Fibroblast of skin of back (primary cell): ENCODE data around the gene SPATC1L.

Experiments
- DNase-seq: peaks from one replicate; pipeline ENCODE4 v3.0.0-alpha.2; 2013

The SPATC1L gene

DNA sequence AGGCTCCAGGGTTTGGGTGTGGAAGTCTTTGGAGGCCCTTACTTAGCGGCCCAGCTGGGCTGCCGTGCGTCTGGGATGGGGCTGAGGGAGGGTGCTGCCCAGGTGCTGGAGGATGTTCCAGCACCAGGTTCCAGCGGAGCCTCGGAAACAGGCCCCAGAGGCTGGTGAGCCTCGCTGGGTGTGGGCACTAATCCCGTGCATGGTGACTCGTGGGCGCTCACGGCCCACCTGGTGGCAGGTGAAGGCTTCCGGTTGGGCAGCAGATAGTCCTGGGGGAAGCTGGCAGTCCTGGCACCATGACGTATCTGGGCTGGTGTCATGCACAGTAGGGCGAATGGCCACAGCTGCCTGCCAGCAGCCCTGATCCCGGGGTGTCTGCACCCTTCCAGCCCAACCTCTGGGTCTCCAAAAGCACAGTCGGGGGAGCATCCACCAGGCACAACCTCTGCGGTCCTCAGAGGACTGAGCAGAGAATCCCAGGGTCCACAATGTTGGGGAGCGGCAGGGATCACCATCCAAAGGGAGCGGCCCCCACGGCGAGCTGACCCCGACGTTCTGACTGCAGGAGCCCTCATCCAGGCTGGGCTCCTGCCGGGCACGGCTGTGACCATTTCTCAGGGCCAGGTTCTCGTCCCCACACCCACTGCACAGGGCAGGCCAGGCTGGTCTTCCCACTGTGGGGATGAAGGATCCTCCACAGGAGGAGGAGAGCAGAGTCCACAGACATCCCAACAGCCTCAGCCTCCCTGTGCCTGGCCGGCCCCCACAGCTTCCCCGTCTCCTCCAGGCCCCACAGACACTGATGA, 54.2 kb downstream of the SPATC1L start:
- no peak for DNase-seq

DNA sequence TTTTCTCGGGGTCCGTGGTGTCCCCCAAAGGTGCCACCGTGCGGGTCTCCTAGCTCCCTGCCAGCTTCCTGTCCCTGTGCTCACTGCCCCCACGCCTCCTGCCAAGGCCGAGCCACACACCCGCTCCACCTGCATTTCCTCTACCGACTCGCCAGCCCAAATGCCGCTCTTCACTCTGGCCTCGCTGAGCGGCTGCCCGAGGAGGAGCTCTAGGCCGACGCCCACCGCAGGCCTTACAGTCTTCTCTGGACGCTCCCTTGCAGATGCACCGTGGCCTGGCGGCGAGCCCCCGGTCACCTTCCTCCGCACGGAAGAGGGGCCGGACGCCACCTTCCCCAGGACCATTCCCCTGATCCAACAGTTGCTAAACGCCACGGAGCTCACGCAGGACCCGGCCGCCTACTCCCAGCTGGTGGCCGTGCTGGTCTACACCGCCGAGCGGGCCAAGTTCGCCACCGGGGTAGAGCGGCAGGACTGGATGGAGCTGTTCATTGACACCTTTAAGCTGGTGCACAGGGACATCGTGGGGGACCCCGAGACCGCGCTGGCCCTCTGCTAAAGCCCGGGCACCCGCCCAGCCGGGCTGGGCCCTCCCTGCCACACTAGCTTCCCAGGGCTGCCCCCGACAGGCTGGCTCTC, 55.2 kb downstream of the SPATC1L start:
- no peak for DNase-seq

DNA sequence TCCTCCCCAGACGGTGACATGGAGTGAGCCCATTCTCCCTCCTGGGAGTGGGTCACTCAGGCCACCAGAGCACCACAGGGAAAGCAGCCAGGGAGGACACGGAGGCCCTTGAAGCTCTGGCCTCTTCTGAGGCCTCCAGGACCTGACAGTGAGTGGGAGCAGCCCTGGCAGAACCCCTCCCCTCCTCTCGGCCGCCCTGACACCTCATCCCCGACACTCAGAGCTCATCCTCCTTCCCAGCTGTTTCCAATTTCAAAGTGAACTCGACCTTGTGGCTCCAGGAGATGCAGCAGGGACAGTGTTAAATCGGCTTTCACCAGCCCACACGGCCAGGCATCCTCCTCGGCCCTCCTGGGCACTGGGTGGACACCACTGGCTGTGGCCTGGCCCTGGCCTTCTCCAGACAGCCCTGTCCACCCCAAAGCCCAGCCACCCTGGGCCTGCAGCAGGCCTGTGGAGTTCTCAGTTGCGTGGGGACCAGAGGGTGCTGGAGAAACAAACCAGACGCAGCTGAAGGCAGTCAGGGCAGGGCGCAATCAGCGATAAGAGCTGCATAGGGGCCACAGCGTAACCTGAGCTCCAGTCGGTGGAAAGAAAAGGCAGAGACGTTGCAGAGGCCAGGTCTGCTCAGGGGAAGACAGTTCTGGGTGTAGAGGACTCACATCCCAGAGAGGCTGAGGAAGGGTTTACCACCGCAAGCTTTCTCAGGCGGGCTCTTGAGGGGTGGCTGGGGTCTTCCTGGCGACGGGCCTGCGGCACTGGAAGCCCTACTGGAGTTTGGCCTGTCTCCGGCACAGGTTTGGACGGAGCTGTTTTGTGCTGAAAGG, 55.9 kb downstream of the SPATC1L start:
- DNase-seq, result no peak

DNA sequence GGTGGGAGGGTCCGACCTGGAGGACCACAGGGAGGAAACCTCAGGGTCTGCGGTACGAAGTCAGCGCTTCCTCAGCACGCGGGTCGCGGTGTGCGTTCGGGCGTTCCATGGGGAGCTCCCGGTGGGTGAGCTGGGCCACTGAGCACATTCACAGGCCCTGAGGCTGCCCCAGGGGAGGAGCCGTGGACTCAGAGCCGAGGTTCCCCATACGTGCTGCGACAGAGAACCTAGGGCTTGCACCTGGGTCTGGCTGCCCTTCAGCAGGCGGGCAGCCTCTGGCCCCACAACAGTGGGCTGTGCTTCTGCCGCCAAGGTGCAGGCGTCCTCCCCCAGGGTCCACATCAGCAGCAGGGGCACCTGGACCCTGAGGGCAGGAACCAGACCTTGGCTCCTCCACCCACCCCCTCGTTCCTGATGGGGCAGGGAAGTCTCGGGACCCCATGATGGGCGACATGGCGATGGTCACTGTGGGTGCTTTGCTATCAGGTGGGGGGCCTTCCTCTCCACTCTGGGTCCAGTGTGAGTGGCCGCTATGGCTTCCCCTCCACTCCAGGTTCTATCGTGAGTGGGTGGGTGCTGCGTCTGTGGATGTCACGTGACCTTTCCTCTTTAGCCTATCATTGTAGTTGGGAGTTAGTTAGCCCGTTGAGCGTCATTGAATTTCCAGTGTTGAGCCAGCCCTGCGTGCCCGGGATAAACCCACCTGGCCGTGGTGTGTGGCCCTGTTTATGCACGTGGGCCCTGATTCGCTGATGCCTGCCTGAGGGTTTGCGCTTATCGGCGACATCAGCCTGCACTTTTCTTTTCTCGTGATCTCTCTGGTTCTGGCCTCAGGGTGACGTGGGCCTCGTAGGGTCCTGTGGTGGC, 56.8 kb downstream of the SPATC1L start:
- no peak for DNase-seq

DNA sequence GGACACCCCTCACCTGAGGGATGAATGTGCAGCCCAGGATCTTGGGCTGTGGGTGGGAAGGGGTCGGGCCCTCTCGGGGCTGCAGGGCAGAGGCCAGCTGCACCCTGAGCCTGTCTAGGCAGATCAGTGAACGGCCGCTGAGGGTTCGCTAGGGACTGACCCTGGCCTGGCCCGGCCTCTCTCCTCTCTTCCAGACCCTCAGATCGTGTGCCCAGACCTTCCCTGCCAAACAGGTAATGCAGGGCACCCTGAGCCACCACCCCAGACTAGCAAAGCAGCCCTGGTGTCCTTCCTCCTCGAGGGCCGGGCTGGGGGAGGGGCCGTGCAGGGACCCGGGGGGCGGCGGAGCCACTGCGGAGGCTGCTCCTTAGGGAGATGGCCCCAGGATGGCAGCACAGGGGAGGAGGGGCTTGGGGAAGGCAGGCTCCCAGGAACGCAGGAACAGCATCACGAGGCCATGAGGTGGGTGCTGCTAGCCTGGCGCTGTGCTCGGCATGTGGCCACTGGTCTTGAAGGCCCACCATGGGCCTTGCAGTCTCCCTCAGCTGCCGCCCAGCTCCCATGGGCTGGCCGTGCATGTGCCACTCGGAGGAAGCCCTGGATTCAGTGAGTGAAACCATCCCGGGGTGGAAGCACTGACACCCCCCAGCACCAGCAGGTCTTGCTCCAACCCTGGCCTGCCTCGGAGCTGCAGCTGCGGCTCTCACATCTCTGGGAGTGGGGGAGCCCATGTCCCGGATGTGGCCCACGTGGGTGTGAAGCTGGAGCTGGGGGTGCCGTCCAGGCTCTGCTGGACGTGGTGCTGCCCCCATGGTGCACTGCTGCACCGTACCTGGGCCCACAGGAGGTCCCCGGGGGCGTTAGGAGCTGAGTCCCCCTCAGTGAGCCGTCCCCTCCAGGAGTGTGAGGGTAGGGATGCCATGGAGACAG, 57.7 kb downstream of the SPATC1L start:
- DNase-seq, result no peak

DNA sequence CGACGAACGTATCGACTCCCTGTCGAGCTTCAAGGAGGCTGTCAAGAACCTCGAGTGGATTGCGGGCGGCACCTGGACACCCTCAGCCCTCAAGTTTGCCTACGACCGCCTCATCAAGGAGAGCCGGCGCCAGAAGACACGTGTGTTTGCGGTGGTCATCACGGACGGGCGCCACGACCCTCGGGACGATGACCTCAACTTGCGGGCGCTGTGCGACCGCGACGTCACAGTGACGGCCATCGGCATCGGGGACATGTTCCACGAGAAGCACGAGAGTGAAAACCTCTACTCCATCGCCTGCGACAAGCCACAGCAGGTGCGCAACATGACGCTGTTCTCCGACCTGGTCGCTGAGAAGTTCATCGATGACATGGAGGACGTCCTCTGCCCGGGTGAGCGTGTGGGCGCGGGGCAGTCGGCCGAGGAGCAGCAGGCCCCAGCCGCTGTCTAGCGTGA, 58.4 kb downstream of the SPATC1L start:
- DNase-seq, result no peak

DNA sequence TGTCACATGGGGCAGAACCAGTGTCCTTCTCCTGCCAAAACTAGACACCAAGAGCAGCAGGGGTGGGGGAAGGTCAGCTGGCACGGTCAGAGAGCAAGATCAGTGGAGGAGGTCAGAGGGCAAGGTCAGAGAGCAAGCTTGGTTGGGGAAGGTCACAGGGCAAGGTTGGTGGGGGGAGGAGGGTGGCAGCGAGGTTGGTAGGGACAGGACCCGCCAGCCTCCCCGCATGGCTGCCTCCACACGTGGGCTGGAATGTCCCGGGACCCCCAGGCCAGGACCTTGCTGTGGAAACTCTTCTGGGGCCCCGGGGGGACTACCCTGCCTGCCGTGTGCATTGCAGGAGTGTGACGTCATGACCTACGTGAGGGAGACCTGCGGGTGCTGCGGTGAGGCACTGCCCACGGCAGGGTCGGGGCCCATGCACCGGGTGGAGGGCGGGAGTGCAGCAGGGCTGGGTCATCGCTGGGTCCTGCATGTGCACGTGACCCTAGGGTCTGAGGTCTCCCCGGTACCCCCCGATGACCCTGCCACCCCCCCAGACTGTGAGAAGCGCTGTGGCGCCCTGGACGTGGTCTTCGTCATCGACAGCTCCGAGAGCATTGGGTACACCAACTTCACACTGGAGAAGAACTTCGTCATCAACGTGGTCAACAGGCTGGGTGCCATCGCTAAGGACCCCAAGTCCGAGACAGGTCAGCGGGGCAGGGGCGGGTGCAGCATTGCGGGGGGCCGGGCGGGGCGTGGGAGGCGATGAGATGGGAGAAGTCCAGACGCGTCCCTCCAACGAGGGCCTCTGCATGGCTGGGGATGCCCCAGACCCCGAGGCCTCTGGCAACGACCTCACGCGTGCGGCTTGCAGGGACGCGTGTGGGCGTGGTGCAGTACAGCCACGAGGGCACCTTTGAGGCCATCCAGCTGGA, 59.1 kb downstream of the SPATC1L start:
- DNase-seq, result no peak

DNA sequence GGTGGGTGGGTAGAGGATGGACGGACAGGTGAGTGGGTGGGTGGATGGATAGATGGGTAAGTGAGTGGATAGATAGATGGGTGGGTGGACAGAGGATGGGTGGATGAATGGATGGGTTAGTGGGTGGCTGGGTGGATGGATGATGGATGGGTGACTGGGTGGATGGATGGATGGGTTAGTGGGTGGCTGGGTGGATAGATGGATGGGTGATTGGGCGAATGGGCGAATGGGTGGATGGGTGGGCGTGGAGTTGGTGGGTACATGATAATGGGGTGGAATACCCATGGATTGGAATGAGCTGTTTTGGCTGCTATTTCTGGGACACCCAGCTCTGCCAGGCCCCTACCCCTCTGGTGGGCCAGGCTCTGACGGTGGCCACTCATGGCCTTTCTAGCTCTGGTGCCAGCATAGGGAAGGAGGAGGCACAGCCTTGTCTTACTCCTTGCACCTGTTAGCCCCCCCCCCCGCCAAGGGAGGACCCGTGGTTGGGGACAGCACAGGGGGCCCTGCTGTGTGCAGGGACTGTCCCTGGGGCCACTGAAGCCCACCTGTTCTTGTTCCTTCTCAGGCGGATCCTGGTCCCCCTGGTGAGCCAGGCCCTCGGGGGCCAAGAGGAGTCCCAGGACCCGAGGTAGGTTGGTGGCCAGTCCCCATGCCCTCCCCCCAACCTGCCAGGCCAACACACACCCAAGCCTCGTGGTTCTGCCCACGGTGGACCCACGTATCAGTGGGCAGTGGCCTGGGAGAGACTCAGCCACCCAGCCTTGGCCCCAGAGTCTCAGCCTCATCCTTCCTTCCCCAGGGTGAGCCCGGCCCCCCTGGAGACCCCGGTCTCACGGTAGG, 60.0 kb downstream of the SPATC1L start:
- DNase-seq, result no peak

DNA sequence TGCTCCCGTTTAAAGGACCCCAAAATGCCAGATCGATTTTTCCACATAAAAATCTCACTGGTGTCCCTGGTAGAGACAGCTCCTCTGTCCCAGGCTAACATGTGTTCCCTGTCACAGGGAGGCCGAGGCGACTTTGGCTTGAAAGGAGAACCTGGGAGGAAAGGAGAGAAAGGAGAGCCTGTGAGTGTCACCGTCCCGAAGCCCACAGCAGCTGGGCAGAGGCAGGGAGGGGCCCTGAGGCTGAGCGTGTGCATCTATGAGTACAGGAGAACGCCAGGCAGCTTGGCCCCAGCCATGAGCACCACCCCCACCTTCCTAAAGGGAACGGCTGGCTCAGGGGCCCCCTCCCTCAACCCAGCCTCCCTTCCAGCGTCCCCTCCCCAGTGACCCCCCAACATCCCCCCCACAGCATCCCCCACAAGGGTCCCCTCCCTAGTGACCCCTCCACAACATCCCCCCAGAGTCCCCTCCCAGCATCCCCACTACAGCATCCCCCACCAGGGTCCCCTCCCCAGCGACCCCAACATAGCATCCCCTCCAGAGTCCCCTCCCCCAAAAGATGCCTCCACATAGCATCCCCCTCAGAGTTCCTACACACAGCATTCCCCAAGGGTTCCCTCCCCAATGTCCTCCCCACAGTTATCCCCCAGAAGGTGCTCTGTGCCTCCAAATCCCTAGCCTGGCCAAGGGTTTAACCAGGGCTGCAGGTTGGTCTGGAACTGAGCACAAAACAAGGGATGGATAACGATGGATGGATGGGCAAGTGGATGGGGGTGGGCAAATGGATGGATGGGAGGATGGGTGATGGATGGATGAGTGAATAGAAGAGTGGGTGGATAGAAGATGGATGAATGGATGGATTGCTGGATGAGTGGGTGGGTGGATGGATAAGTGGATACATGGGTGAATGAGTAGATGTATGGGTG, 61.2 kb downstream of the SPATC1L start:
- DNase-seq, result no peak

DNA sequence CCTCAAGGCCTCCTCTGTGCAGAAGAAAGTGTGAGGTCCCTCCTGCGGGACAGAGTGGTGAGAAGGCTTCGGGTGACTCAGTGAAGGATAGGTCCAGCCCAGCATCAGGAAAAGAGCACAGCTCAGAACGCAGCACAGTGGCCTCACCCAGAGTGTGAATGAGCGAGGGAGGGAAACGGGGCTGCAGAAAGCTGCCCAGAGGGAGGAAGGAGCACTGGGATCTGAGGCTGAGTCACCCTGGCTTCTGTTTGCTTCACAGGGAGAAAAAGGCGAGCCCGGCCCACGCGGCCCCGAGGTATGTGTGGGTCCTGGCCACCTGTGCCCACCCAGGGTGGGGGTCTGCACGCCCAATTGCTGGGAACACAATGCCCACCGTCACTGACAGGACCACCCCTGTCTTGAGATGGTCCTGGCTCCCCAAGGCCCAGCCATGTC, 62.0 kb downstream of the SPATC1L start:
- peak; percentile 88 for DNase-seq

DNA sequence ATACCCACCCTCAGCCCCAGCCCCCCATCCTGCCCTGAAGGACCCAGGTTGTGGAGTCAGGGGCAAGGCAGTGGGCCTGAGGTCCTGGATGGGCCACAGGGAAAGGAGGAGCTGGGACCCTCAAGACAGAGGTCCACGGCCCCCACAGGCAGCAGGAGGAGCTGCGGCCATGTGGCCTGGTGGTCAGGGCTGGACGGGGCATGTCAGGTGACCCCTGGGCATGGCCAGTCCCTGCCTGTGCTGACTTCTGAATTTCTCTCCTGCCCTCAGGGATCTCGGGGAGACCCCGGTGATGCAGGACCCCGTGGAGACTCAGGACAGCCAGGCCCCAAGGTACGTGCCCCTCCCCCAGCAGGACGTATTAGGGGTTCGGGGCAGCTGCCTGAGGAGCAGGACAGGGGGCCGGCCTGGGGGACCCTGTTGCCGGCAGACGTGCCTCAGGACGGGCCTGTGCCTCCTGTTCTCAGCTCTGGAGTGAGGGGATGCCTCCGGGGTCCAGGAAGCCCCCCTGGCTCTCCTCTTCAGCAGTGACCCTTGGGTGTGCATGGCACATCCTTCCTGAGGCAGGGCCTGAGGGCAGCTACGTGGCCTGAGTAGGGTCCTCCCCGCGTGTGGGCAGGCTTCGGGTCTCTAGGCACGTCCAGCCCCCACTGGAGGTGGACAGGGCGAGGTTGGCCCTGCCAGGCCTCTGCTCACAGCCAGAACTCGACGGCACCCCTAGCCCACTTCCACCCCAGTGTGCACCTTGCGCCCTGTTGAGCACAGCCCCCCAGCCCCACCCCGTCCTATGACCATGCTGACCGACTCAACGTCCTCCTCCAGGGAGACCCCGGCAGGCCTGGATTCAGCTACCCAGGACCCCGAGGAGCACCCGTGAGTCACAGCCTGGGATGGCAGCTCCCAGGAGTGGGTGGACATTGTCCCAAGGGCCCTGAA, 62.7 kb downstream of the SPATC1L start:
- DNase-seq, result no peak

DNA sequence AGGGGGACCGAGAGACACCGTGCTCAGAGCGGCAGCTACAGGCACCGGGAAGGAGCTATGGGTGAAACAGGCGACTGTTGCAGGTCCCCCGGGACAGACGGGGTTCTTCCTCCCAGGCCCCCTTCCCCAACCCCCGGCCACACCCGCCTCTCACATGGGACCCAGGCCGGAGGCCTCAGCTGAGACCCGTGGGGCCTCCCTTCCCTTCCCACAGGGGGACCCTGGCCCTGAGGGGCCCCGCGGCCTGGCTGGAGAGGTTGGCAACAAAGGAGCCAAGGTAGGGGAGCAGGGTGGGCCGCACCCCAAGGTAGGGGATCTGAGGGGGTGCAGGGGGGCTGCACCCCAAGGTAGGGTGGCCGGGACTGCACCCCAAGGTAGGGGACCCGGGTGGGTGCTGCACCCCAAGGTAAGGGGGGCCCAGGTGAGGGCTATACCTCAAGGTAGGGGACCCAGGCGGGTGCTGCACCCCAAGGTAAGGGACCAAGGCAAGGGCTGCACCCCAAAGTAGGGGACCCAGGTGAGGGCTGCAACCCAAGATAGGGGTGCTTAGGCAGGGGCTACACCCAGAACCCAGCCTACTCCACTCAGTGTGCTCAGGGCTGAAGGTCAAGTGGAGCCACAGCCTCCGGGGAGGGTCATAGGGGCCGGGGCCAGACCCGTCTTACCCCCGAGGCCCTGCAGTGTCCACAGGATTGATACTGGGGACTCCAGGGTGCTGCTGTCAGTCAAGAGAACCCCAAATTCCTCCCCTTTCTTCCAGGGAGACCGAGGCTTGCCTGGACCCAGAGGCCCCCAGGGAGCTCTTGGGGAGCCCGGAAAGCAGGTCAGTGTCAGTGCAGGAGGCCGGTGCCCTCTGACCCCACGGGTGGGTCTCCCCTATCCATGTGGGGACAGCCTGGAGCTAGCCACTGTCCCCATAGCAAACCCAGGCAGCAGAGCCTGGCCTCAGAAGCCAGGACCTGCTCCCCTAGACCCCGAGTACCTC, 63.7 kb downstream of the SPATC1L start:
- DNase-seq, result no peak

DNA sequence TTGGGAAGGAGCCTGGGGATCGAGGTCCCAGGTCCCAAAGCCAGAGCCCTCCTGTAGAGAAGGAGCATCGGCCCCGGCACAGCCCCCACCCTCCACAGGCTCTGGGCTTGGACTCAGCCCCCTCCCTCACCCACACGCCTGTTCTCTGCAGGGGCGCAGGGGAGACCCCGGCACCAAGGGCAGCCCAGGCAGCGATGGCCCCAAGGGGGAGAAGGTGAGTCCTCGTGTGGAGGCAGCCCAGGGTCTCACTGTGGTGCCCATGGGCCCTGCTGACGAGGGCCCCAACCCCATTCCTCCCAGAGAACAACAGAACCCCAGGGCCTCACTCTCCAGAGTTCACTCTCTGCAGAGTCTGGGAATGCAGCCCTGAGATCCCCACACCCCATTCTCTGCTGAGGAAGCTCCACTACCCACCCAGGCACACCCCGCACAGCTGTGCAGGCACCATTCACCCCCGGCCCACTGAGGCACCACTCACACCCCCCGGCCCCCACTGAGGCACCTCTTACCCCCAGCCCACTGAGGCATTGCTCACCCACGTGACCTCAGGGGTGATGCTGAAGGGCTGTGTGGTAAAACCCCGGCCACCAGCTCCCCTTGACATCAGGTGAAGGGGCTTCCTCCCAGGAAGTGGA, 64.5 kb downstream of the SPATC1L start:
- DNase-seq, result no peak

DNA sequence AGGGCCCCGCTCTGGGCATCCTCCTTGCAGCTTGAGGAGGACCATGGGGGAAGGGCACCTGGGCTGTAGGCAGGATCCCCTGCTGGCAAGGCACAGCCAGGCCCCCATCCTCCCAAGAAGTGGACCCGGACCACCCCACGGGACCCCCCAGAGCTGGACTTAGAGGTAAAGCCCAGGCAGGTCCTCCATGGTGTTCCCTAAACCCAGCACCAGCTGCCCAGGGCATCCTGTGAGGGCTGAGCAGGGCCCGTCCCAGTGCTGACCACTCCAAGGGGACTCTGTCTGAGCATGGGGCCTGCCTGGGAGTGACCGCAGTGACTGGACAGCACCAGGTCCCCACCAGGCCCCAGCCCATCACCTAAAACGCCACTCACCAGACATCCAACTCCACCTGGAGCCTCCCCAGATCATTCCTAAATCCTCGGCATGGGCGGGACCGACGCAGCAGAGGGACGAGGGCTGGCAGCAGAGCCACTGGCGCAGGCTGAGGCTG, 65.1 kb downstream of the SPATC1L start:
- no peak for DNase-seq
